Panc1 (cell line): ENCODE results near the gene NUP153. TPM values are rescaled to one million over a fixed set of nuclear protein-coding genes. Genes with fewer than 3 reads are reported as not detected.

Source experiments
- ATAC-seq: fragments of 200-7000 bp; cut with Tn5 transposase; 2 replicates; pipeline ENCODE4 v1.9.1; 2020; ENCODE audit warnings: mild to moderate bottlenecking, moderate library complexity
- BruUV-seq: library from RNA; stranded (reverse); fragments of 400-500 nt; replicated peaks from 2 replicates; lab custom pipeline; 2021; lab: Mats Ljungman, UMichigan
- CTCF ChIA-PET: fragments of 300-600 bp; sonication (Branson Sonifier 250); formaldehyde crosslinking; loops from one replicate; lab custom pipeline; 2022; ENCODE audit warnings: antibody characterized with exemption; lab: Charles Lee
- POLR2A ChIA-PET: fragments of 300-600 bp; sonication (Branson Sonifier 250); formaldehyde crosslinking; loops from one replicate; lab custom pipeline; 2022; ENCODE audit warnings: antibody characterized with exemption; lab: Charles Lee
- DNase-seq: peaks from one replicate; pipeline ENCODE4 v3.0.0-alpha.2; 2010; ENCODE audit warnings: low read depth, low spot score
- H3K27ac ChIP-seq: 2 replicates; pipeline ENCODE4 v1.5.1; 2011; ENCODE audit warnings: mild to moderate bottlenecking, low read length, inconsistent platforms
- H3K27me3 ChIP-seq: fragments of 200-500 bp; sonication (Bioruptor generic); 2 replicates; pipeline ENCODE4 v1.6.0; 2014; ENCODE audit warnings: low read length, inconsistent platforms; ENCODE audit not compliant: control insufficient read depth, insufficient read depth
- H3K36me3 ChIP-seq: fragments of 200-500 bp; sonication (Bioruptor generic); 2 replicates; pipeline ENCODE4 v1.5.1; 2014; ENCODE audit warnings: inconsistent platforms, mild to moderate bottlenecking, low read length, moderate library complexity; ENCODE audit not compliant: control insufficient read depth, insufficient read depth
- H3K4me1 ChIP-seq: 2 replicates; pipeline ENCODE4 v1.5.1; 2011; ENCODE audit warnings: inconsistent platforms, mild to moderate bottlenecking, low read length, moderate library complexity; ENCODE audit not compliant: control insufficient read depth, insufficient read depth
- H3K4me3 ChIP-seq, 2 experiments: 2 replicates each; pipeline ENCODE4 v1.5.1; 2011 to 2012; ENCODE audit warnings: low read depth in 2 of 2, low read length in 2 of 2, mild to moderate bottlenecking in 2 of 2, inconsistent platforms in 1 of 2, moderate library complexity in 1 of 2
- H3K9me3 ChIP-seq: fragments of 200-500 bp; sonication (Bioruptor generic); 2 replicates; pipeline ENCODE4 v1.5.1; 2014; ENCODE audit warnings: low read depth, mild to moderate bottlenecking, inconsistent platforms, low read length, moderate library complexity; ENCODE audit not compliant: control insufficient read depth, insufficient read depth
- CTCF ChIP-seq: fragments of 450-650 bp; IDR thresholded peaks from 2 replicates; pipeline ENCODE4 v1.5.1; 2017; ENCODE audit warnings: mild to moderate bottlenecking
- POLR2AphosphoS5 ChIP-seq: IDR thresholded peaks from 2 replicates; pipeline ENCODE4 v1.6.1; 2012; ENCODE audit warnings: mild to moderate bottlenecking, low read depth, low read length, moderate library complexity
- REST ChIP-seq, 2 experiments: IDR thresholded peaks; 2 replicates each; pipeline ENCODE4 v1.6.1; 2011 to 2012; ENCODE audit warnings: low read depth in 2 of 2, control low read depth in 1 of 2, low read length in 1 of 2, mild to moderate bottlenecking in 1 of 2, moderate library complexity in 1 of 2; ENCODE audit not compliant: insufficient read depth in 1 of 2
- SIN3A ChIP-seq: IDR thresholded peaks from 2 replicates; pipeline ENCODE4 v1.6.1; 2012; ENCODE audit warnings: low read depth, mild to moderate bottlenecking, low read length, moderate library complexity, borderline replicate concordance; ENCODE audit not compliant: insufficient read depth
- TCF7L2 ChIP-seq: IDR thresholded peaks from 2 replicates; pipeline ENCODE4 v1.6.1; 2011; ENCODE audit warnings: mild to moderate bottlenecking, low read depth, low read length, inconsistent platforms
- in situ Hi-C: cut with HindIII; loops from 2 replicates; pipeline ENCODE4 v1.10.0; 2016; ENCODE audit warnings: low sequenced_read_pairs, low pct_unique_long_range_greater_than_20kb
- intact Hi-C: fragments of 100-400 bp; cut with micrococcal nuclease; formaldehyde crosslinking; loops from one replicate; pipeline ENCODE4 v1.10.0; 2022; ENCODE audit not compliant: unreplicated experiment
- total RNA-seq: library from RNA; stranded (reverse); gene quantifications from one replicate; pipeline ENCODE4 v1.2.1, GENCODE V29; 2021; ENCODE audit not compliant: unreplicated experiment

The NUP153 gene
- total RNA-seq, 1 experiment from 2014 or later, result 62.0 TPM

GRCh38 chr6:17683428-17683827 is 23.3 kb downstream of the NUP153 start:
- BruUV-seq, result TSS peak; percentile 13
- POLR2A ChIA-PET, result no interaction called here
- Histone ChIP-seq H3K4me1 (no peaks in the 10 kb centered on the region), H3K9me3 (no peaks in the 10 kb centered on the region), H3K4me3 (no peak overlapping the region), H3K27ac (no peak overlapping the region), H3K36me3 (peaks cover 9% of the 10 kb centered on the region; the same call in 1 of the 2 replicates), H3K27me3 (no peaks in the 10 kb centered on the region)
- intact Hi-C loops, result no loop called here
- CTCF ChIA-PET, result no interaction called here
- ATAC-seq (no peak), DNase-seq (no peak)
- TF ChIP-seq SIN3A (no peak), REST (IDR thresholded peaks at IDR 0.05; ENCODE audit: insufficient read depth in 1 of 2, low read depth in 2 of 2, low read length in 1 of 2) (no peak), TCF7L2 (no peak), POLR2AphosphoS5 (no peak), CTCF (no peak)
- in situ Hi-C loops, result no loop called here

- Histone ChIP-seq H3K27me3 (no peaks in the 10 kb centered on the region), H3K4me3 (no peak overlapping the region), H3K36me3 (peaks cover 10% of the 10 kb centered on the region), H3K27ac (no peak overlapping the region), H3K4me1 (no peaks in the 10 kb centered on the region), H3K9me3 (no peaks in the 10 kb centered on the region)
- DNase-seq (no peak), ATAC-seq (no peak)
- POLR2A ChIA-PET, result no interaction called here
- in situ Hi-C loops (no loop called here), intact Hi-C loops (no loop called here)
- TF ChIP-seq REST (IDR thresholded peaks at IDR 0.05; ENCODE audit: insufficient read depth in 1 of 2, low read depth in 2 of 2, low read length in 1 of 2) (no peak), TCF7L2 (no peak), POLR2AphosphoS5 (no peak)
- CTCF ChIA-PET, result no interaction called here
- no TSS peak for BruUV-seq
These were observed 27.0 kb downstream of the NUP153 start for GRCh38 chr6:17679726-17680125.
